ENCODE measurements around the gene RBP4. TPM values are rescaled to one million over a fixed set of nuclear protein-coding genes. Genes with fewer than 3 reads are reported as not detected.

RBP4 gene
- total RNA-seq, 1 donor from 2014 or later: 0.54 TPM

DNA sequence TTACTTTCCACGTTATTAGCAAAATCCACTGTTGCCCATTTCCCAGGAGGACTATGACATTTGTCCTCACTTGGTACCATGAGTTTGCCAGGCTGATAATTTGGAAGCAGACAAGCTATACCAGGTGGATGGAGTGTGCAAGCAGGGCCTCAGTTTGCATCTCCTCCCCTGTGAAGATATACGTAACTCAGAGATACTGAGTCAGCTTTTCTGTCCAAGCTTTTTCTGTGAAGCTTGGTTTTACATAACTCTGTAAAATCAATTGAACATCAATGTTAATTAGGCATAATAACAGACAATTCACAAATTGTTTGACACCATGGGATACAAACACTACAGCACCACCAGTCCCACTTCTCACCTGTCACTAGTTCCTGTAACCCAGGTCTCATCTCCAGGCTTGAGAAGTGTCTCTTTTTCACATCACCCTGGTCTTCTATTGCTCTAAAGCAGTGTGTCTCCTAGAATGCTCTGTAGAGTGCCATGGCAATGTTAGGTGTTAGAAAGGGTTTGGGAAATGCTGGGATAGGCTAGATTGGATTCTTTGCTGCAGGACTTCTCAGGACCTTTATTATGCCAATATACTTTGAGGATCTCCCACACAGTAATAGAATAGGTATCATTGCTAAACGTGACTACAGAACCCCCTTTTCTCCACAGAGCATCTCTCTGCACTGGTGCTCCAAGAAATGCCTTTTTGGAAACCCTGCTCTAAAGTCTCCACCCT is 20.9 kb downstream of the RBP4 start:
- H3K4me1 Mint-ChIP-seq: no peaks in the 10 kb centered on the region
- TF ChIP-seq, protein P1, sequence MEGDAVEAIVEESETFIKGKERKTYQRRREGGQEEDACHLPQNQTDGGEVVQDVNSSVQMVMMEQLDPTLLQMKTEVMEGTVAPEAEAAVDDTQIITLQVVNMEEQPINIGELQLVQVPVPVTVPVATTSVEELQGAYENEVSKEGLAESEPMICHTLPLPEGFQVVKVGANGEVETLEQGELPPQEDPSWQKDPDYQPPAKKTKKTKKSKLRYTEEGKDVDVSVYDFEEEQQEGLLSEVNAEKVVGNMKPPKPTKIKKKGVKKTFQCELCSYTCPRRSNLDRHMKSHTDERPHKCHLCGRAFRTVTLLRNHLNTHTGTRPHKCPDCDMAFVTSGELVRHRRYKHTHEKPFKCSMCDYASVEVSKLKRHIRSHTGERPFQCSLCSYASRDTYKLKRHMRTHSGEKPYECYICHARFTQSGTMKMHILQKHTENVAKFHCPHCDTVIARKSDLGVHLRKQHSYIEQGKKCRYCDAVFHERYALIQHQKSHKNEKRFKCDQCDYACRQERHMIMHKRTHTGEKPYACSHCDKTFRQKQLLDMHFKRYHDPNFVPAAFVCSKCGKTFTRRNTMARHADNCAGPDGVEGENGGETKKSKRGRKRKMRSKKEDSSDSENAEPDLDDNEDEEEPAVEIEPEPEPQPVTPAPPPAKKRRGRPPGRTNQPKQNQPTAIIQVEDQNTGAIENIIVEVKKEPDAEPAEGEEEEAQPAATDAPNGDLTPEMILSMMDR (IDR thresholded peaks at IDR 0.05; ENCODE audit: unreplicated experiment): no peak
- DNase-seq (ENCODE audit: low spot score in 2 of 2, unreplicated experiment in 2 of 2): no peak
- no peaks in the 10 kb centered on the region for H3K36me3 Mint-ChIP-seq
- peaks cover 74% of the 10 kb centered on the region for H3K27me3 Mint-ChIP-seq (ENCODE audit: low read depth)
- H3K4me3 Mint-ChIP-seq: no peak overlapping the region
- H3K9me3 Mint-ChIP-seq: peaks cover 11% of the 10 kb centered on the region
- H3K27ac Mint-ChIP-seq: no peak overlapping the region

DNA sequence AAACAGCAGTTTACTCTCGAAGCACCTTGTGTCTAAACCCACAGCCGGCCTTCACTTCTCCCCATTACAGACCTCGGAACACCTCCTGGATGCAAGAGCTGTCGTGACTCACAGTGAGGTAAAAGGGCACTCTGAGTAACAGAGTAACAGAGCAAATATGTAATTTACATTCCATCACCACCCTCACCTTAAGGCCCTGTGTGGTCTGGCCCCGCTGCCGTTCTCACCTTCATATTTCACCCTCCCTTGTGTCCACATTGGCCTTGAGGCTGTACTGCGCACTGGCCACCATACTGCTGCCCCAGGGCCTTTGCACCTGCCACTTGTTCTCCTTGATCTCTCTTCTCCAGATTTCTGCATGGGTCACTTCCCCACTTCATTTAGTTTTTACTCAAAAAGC is 21.9 kb downstream of the RBP4 start:
- no peak overlapping the region for H3K27ac Mint-ChIP-seq
- H3K4me3 Mint-ChIP-seq: no peak overlapping the region
- no peak for DNase-seq (ENCODE audit: low spot score in 2 of 2, unreplicated experiment in 2 of 2)
- peaks cover 11% of the 10 kb centered on the region for H3K9me3 Mint-ChIP-seq
- peaks cover 77% of the 10 kb centered on the region for H3K27me3 Mint-ChIP-seq (ENCODE audit: low read depth)
- no peaks in the 10 kb centered on the region for H3K4me1 Mint-ChIP-seq
- TF ChIP-seq, protein P1 (IDR thresholded peaks at IDR 0.05; ENCODE audit: unreplicated experiment): no peak
- no peaks in the 10 kb centered on the region for H3K36me3 Mint-ChIP-seq

DNA sequence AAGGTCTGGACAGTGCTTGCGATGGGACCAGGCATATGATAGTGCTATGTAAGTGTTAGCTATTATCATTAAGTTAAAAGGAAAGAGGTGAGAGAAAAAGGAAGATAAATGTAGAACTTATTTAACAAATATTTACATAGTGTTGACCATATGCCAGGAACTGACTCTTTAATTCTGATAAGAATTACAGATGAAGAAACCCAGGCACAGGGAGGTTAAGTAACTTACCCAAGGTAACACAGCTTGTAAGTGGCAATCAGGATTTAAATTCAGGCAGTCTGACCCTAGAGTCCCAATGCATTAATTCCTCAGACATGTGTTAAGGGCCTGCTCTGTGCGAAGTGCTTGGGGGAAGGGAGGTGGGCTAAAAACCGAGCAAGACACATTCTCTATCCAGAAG is 23.5 kb downstream of the RBP4 start:
- Mint-ChIP-seq H3K9me3 (peaks cover 11% of the 10 kb centered on the region), H3K4me3 (no peak overlapping the region), H3K36me3 (no peaks in the 10 kb centered on the region), H3K4me1 (peaks cover 10% of the 10 kb centered on the region), H3K27me3 (ENCODE audit: low read depth) (peaks cover 84% of the 10 kb centered on the region), H3K27ac (no peak overlapping the region)
- TF ChIP-seq, protein P1 (IDR thresholded peaks at IDR 0.05; ENCODE audit: unreplicated experiment): no peak
- DNase-seq (ENCODE audit: low spot score in 2 of 2, unreplicated experiment in 2 of 2): no peak

DNA sequence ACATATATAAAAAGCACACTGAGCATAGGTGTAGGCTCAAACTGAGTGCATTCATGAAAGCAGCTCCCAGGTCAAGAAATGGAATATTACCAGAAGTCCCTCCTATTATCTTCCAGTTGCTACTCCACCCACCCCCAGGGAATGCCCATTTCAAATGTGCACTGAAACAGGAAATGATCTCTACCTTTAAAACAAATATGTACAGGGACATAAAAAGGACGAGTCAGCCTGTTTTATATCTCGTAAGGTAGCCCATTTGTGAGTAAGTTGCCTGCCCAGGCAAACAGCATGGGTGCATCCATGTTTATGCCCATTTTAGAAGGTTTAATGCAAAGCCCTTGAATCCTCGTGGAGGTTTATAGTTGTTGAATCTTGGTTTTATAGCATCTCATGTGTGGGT is 24.1 kb downstream of the RBP4 start:
- TF ChIP-seq, protein P1 (IDR thresholded peaks at IDR 0.05; ENCODE audit: unreplicated experiment): no peak
- no peak overlapping the region for H3K4me3 Mint-ChIP-seq
- H3K9me3 Mint-ChIP-seq: peaks cover 11% of the 10 kb centered on the region
- peaks cover 86% of the 10 kb centered on the region for H3K27me3 Mint-ChIP-seq (ENCODE audit: low read depth)
- H3K4me1 Mint-ChIP-seq: peaks cover 10% of the 10 kb centered on the region
- H3K36me3 Mint-ChIP-seq: no peaks in the 10 kb centered on the region
- no peak for DNase-seq (ENCODE audit: low spot score in 2 of 2, unreplicated experiment in 2 of 2)
- no peak overlapping the region for H3K27ac Mint-ChIP-seq

DNA sequence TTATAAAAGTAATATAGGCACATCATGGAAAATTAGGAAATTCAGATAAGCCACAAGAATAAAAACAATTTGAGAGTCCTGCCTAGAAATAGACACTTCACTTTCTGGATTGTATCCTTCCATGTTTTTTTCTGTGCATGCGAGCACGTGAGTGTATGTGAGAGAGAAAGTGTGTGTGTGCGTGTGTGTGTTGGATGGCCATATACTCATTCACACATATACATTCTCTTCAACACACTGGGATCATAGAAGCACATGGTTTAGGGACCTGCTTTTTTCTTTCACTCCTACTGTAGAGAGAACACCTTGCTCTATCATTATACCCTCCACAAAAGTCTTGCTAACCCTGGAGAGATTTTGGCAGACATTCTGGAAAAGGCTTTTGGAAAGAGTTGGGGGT is 27.1 kb downstream of the RBP4 start:
- H3K4me3 Mint-ChIP-seq: no peak overlapping the region
- no peaks in the 10 kb centered on the region for H3K36me3 Mint-ChIP-seq
- peaks cover 10% of the 10 kb centered on the region for H3K4me1 Mint-ChIP-seq
- H3K9me3 Mint-ChIP-seq: no peaks in the 10 kb centered on the region
- H3K27me3 Mint-ChIP-seq (ENCODE audit: low read depth): peaks cover 93% of the 10 kb centered on the region
- TF ChIP-seq, protein P1 (IDR thresholded peaks at IDR 0.05; ENCODE audit: unreplicated experiment): no peak
- H3K27ac Mint-ChIP-seq: no peak overlapping the region
- DNase-seq (ENCODE audit: low spot score in 2 of 2, unreplicated experiment in 2 of 2): no peak
